ENCODE measurements around the gene CADM1.

CADM1 gene

DNA sequence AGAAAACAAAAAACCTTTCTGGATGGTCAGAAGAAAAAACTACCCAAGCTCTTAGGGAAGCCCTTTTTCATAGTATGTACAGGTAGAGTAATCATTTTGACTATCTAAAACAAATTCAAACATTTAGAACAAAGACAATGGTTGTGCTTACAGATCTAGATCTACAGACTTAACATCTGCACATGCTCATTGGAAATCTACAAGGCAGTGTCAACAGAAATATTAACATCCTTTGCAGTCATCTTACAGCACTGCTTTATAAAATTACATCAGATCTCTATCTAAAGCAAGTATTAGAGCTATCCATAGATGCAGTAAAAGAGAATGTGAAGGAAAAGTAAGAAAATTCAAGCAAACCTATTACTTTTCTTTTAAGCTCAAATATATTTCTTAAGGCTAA, 110.3 kb downstream of the CADM1 start:
- FAIRE-seq = no peak

DNA sequence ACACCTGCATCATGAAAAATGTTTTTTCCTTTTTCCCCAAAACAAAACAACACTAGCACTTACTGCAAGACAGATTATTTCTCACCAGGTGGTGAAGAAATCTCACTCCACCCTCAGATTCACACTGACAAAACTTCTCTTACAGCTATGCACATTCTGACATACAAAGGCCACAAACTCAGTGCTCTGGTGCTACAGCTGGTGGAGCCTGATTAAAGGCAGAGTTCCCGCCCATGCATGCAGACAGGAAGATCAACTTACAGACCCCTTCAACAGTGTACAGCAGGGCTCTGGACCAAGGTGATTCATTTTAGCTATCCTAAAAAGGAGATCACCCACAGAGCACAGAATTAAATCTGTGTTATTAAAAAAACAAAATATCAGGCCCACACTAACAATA, 112.6 kb downstream of the CADM1 start:
- no peak for FAIRE-seq

- no peak for FAIRE-seq
Measured at GRCh38 chr11:115391160-115391559, 113.1 kb downstream of the CADM1 start.

- FAIRE-seq = no peak
Measured at GRCh38 chr11:115390441-115390840, 113.8 kb downstream of the CADM1 start.

DNA sequence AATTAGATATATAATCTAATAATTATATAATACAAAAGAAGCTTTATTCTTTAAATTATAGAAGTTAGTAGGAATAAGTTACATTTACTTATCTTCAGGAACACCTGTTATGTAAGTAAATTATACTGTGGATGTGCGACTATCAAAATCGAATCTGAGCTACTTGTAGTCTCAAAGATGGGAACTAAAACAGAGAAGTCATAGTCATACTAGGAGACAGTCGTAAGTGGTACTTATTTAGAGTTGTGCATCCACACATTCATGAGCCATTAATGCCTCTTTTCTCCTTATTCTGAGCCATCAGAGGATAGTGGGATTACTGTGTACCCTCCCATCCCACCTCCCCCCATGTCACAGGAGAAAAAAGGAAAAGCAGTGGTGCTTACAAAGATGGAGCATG, 114.4 kb downstream of the CADM1 start:
- peak; percentile 37 for FAIRE-seq

GRCh38 chr11:115385226-115385625, 119.0 kb downstream of the CADM1 start:
- no peak for FAIRE-seq

DNA sequence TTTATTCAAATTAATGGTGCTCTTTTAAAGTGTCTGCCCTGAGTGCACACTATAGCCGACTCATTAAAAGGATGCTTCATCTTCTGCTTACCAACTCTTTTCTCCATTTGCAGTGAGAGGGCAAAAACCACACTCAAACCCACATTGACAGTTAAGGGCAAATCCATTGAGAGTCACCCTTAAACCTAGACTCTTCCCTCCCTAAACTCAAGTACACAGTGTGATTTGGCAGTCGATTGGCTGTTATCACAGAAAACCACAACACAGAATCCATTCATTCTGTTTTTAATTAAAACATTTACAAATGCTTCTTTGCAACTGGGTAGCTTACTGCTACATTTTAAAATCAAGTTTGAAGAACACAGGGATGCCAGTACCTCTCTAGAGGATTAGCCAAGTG, 120.0 kb downstream of the CADM1 start:
- FAIRE-seq = no peak

GRCh38 chr11:115383431-115383830, 120.8 kb downstream of the CADM1 start:
- no peak for FAIRE-seq

GRCh38 chr11:115379528-115379927, 124.7 kb downstream of the CADM1 start:
- FAIRE-seq = no peak

GRCh38 chr11:115378557-115378956, 125.7 kb downstream of the CADM1 start:
- FAIRE-seq = no peak

DNA sequence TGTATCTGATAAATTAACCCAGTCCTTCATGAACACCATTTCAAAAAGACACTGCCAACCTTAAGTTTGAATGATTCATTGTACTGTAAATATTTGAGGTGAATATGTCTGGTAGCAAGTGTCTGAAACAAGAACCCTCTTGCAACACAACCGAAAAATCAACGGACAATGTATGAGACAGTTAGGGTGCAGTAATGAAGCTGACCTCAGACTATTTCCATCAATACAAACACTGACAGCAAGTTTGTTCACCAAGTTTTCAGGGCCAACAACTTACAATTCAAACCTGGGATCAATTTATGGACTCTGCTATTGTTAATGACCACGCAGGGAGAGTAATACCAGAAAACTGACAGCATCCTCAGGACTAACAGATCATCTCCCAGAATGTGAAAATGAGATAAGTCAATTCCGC, 126.3 kb downstream of the CADM1 start:
- FAIRE-seq = no peak

GRCh38 chr11:115368616-115369015, 135.6 kb downstream of the CADM1 start:
- FAIRE-seq = no peak

- FAIRE-seq = no peak
Measured at GRCh38 chr11:115366826-115367225, 137.4 kb downstream of the CADM1 start.

DNA sequence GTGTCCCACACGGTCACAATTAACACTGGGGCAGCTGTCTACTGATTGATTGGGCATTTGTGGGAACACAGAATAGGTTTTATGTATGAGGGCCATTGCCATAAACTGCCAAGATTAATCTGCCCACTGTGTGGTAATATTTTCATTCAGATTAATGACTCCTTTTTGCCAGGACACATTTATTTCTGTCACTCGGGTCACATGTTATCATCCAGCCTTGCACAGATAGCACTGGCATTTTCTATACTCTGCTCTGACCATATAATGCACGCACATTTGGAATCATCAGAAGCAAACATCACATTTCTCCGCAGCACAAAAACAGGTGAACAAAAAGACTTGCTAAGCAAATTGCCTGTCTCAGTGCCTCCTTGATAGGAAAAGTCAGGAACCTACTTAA, 138.3 kb downstream of the CADM1 start:
- no peak for FAIRE-seq

- no peak for FAIRE-seq
Measured at GRCh38 chr11:115364896-115365295, 139.3 kb downstream of the CADM1 start.

DNA sequence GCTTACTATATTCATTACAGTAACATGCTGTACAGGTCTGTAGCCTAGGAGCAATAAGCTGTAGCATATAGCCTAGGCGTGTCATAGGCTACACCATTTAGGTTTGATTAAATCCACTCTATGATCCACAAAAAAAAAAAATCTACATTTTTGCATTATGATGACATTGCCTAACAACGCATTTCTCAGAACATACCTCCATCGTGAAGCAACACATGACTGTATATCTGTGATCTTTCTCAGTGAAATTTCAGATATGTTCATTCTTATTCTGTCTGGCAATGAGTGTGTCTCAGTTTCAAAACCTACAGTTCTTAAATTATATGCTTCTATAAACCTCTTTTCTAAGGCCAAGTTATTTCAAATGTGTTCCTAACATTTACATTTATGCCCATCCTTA, 140.3 kb downstream of the CADM1 start:
- no peak for FAIRE-seq

GRCh38 chr11:115363426-115363825, 140.8 kb downstream of the CADM1 start:
- FAIRE-seq = no peak

DNA sequence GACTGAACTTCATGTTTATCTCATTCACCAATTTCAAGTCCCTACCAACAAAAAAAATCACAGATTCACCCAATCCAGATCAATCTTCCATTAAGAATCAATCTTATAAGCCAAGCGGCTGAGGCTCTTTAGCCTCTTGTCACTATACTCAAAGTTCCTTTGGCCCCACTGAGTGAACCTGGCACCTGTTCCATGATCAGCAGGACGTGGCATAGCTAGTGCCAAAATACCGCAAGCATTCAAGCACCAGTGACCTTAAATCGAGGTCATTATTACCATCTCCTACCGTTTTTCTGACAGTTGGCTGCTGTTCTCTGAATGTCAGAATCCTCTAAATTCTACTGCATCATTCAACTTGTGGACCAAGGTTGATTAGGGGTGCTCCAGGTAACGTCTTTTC, 141.2 kb downstream of the CADM1 start:
- FAIRE-seq = no peak

- FAIRE-seq = no peak
Measured at GRCh38 chr11:115361025-115361424, 143.2 kb downstream of the CADM1 start.

GRCh38 chr11:115360186-115360824, 143.9 kb downstream of the CADM1 start:
- FAIRE-seq = no peak

GRCh38 chr11:115357066-115357465, 147.1 kb downstream of the CADM1 start:
- FAIRE-seq = no peak

GRCh38 chr11:115352805-115353485, 151.3 kb downstream of the CADM1 start:
- FAIRE-seq = no peak

DNA sequence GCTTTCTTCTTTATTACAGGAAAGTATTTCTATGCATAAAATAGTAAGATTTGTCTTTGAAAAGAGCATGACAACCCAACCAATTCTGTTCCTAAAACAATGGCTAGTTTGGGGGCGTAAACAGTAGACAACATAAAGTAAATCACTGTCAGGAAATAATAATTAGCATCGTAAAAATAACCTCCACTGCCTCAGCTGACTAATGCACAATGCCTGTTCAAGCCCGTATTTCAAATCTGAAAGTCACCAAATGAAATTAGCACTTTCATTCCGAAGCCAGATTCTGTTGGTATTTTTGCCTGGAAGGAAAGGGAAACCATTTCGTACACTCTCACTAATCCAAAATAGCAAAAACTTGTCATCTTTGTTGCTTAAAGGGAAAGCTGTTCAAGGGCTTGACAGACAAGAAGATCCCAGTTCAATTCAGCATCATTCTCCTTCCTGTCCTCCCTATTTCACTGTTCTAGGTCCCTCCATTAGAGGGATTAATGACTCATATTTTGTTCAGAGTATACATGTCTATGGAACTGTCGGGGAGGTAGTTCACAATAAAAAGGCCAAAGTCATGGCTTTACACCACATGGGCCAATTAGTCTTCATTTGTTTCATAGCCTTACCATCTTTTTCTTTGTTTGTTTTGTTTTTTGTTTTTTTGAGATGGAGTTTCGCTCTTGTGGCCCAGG, 154.7 kb downstream of the CADM1 start:
- no peak for FAIRE-seq

- no peak for FAIRE-seq
Measured at GRCh38 chr11:115348416-115348815, 155.8 kb downstream of the CADM1 start.

Data from A204.1 (cell line).